ENCODE data around the gene HNRNPD. TPM values are rescaled to one million over a fixed set of nuclear protein-coding genes. Genes with fewer than 3 reads are reported as not detected.
"Not testable (repeated sequence)": the region's sequence is repeated elsewhere in the genome, so short reads cannot be mapped to it uniquely, and the experiment has no call there.

HNRNPD gene
- total and polyA plus RNA-seq, 2 donors, result 60.1 to 269 TPM

DNA sequence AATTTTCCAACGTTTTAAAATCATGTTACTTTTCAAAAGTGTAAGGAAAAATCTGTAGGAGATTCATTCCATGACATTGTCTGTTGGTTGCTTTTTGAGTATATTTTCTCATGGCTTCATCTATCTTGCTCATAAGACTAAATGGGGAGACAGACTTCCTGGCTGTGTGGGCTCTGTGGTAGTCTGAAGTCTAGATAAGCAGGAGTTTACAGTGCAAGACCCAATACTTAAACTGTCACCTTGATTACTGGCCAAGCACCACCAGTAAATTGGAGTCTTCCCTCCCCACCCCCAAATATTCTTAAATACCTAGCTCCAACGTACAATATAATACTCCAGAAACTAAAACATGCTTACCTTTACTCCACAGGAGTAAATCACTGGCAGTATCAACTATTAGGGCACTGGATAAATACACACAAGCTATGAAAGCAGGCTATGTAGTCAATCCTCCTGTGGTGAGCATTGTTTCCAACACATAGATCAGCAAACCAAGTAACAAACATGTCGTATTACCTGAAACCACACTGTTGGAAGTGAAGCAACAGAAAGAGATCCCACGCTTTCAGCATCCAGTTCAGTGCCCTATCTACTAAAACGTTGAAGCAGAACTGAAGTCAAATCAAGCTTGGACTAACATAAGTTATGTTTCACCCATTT, 6.2 kb downstream of the HNRNPD start:
- Histone ChIP-seq H3K36me3 (ENCODE audit: control insufficient read depth in 2 of 2, insufficient read depth in 2 of 2, low read length in 1 of 2) (peaks cover 8 to 66% of the 10 kb centered on the region in 2 donors), H3K9me3 (ENCODE audit: control insufficient read depth in 2 of 2, insufficient read depth in 1 of 2, low read length in 1 of 2) (no peaks in the 10 kb centered on the region), H3K4me1 (ENCODE audit: control insufficient read depth in 2 of 2, insufficient read depth in 2 of 2, low read length in 2 of 2) (peaks cover 15 to 17% of the 10 kb centered on the region in 2 donors), H3K4me3 (ENCODE audit: low read length in 2 of 2) (no peak overlapping the region), H3K27ac (ENCODE audit: low read depth in 1 of 2, low read length in 1 of 2) (peak overlapping the region in 1 of 2 donors; percentile 33), H3K27me3 (ENCODE audit: control insufficient read depth in 2 of 2, insufficient read depth in 1 of 2, low read length in 1 of 2) (no peaks in the 10 kb centered on the region)
- 71% methylated on average over 5 of the region's 5 CpGs for WGBS
- no peak for DNase-seq (ENCODE audit: low read depth in 6 of 9, low spot score in 9 of 9)

DNA sequence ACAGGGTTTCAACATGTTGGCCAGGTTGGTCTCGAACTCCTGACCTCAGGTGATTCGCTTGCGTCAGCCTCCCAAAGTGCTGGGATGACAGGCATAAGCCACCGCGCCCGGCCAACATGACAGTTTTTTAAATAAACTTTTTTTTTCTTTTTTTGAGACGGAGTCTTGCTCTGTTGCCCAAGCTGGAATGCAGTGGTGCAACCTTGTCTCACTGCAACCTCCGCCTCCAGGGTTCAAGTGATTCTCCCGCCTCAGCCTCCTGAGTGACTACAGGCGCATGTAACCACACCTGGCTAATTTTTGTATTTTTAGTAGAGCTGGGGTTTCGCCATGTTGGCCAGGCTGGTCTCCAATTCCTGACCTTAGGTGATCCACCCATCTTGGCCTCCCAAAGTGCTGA, 7.4 kb downstream of the HNRNPD start:
- WGBS, result 98% methylated on average over 11 of the region's 11 CpGs
- H3K27me3 ChIP-seq (ENCODE audit: control insufficient read depth in 2 of 2, insufficient read depth in 1 of 2, low read length in 1 of 2); H3K9me3 ChIP-seq (ENCODE audit: control insufficient read depth in 2 of 2, insufficient read depth in 1 of 2, low read length in 1 of 2); DNase-seq (ENCODE audit: low read depth in 6 of 9, low spot score in 9 of 9); H3K4me3 ChIP-seq (ENCODE audit: low read length in 2 of 2); H3K27ac ChIP-seq (ENCODE audit: low read depth in 1 of 2, low read length in 1 of 2): not testable (repeated sequence)
- Histone ChIP-seq H3K4me1 (ENCODE audit: control insufficient read depth in 2 of 2, insufficient read depth in 2 of 2, low read length in 2 of 2) (peaks cover 16 to 18% of the 10 kb centered on the region in 2 donors), H3K36me3 (ENCODE audit: control insufficient read depth in 2 of 2, insufficient read depth in 2 of 2, low read length in 1 of 2) (peaks cover 8 to 68% of the 10 kb centered on the region in 2 donors)

DNA sequence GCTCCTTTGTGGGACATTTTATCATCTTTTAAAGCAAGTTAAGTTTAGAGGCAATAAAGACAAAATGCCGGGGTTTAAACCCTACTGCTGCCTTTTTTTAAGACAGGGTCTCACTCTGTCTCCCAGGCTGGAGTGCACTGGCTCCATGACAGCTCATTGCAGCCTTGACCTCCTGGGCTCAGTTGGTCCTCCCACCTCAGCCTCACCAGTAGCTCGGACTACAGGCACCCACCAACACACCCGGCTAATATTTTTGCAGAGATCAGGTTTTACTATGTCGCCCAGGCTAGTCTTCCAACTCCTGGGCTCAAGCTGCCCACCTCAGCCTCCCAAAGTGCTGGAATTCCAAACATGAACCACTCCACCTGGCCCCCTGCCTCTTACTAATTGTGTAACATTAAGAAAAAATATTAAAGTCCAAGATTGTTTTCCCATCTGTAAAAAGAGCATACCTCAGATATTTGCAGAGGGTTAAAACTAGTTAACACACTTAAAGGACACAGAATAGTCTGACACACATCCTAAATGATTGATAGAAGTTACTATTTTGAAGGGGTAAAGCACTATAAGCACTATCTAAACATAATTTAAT, 9.8 kb downstream of the HNRNPD start:
- no peaks in the 10 kb centered on the region for H3K27me3 ChIP-seq (ENCODE audit: control insufficient read depth in 2 of 2, insufficient read depth in 1 of 2, low read length in 1 of 2)
- H3K36me3 ChIP-seq (ENCODE audit: control insufficient read depth in 2 of 2, insufficient read depth in 2 of 2, low read length in 1 of 2), result peaks cover 8 to 65% of the 10 kb centered on the region in 2 donors
- peaks cover 11 to 17% of the 10 kb centered on the region in 2 donors for H3K4me1 ChIP-seq (ENCODE audit: control insufficient read depth in 2 of 2, insufficient read depth in 2 of 2, low read length in 2 of 2)
- DNase-seq (ENCODE audit: low read depth in 6 of 9, low spot score in 9 of 9), result no peak
- WGBS, result 93% methylated on average over 4 of the region's 4 CpGs
- H3K4me3 ChIP-seq (ENCODE audit: low read length in 2 of 2), result no peak overlapping the region
- no peak overlapping the region for H3K27ac ChIP-seq (ENCODE audit: low read depth in 1 of 2, low read length in 1 of 2)
- no peaks in the 10 kb centered on the region for H3K9me3 ChIP-seq (ENCODE audit: control insufficient read depth in 2 of 2, insufficient read depth in 1 of 2, low read length in 1 of 2)

DNA sequence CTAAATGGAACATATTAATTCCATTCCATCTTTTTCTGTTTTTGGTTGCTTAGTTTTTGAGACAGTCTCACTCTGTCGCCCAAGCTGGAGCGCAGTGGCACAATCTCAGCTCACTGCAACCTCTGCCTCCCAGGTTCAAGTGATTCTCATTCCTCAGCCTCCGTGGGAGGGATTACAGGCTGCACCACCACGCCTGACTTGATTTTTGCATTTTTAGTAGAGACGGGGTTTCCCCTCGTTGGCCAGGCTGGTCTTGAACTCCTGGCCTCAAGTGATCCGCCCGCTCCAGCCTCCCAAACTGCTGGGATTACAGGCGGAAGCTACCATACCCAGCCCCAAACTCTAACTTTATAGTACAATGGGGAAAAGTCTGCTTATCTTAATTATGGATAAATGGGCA, 11.2 kb downstream of the HNRNPD start:
- DNase-seq (ENCODE audit: low read depth in 6 of 9, low spot score in 9 of 9), result no peak
- Histone ChIP-seq H3K4me1 (ENCODE audit: control insufficient read depth in 2 of 2, insufficient read depth in 2 of 2, low read length in 2 of 2) (peaks cover 8 to 11% of the 10 kb centered on the region in 2 donors), H3K4me3 (ENCODE audit: low read length in 2 of 2) (no peak overlapping the region), H3K9me3 (ENCODE audit: control insufficient read depth in 2 of 2, insufficient read depth in 1 of 2, low read length in 1 of 2) (no peaks in the 10 kb centered on the region), H3K27me3 (ENCODE audit: control insufficient read depth in 2 of 2, insufficient read depth in 1 of 2, low read length in 1 of 2) (no peaks in the 10 kb centered on the region), H3K36me3 (ENCODE audit: control insufficient read depth in 2 of 2, insufficient read depth in 2 of 2, low read length in 1 of 2) (peaks cover 15 to 63% of the 10 kb centered on the region in 2 donors), H3K27ac (ENCODE audit: low read depth in 1 of 2, low read length in 1 of 2) (no peak overlapping the region)
- 86% methylated on average over 9 of the region's 9 CpGs for WGBS

DNA sequence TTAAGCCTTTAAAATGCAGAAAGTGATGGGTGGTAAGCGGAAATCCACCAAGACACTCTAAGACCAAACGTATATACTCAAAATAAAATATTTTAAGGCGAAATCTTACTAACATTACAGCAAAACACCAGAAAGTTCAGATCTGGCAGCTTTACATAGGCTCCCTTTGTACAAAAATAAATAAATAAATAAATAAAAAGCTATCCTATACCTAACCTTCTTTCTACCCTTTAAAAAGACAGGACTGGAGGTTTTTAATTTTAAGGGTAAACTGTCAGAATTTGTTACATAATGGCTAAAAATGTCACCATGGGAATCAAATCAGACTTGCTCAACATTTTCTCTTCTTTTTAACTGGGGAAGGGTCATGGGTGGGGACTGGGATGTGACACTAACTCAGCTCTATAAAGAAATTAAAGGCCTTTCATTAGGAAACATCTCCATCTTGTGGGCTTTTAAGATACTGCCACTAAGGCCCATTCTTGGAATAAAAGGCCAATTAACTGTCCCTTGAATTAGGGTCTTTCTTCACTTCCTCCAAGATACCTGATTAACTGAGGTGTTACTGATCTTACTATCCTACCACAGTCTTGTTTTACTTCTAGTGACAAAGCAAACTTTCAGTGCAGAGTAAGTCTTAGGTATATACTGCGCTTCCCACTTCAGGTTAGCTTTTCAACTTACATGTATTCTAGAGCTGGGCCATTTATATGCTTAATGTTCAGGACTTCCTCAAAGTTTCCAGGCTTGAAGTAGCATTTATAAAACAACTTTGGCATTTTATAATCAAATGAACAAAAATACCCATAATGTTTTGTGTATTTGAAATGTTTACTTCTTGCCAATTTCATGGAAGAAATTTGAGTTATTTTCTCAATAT, 13.3 kb downstream of the HNRNPD start:
- Histone ChIP-seq H3K4me3 (ENCODE audit: low read length in 2 of 2) (no peak overlapping the region), H3K36me3 (ENCODE audit: control insufficient read depth in 2 of 2, insufficient read depth in 2 of 2, low read length in 1 of 2) (peaks cover 17 to 64% of the 10 kb centered on the region in 2 donors), H3K9me3 (ENCODE audit: control insufficient read depth in 2 of 2, insufficient read depth in 1 of 2, low read length in 1 of 2) (no peaks in the 10 kb centered on the region), H3K4me1 (ENCODE audit: control insufficient read depth in 2 of 2, insufficient read depth in 2 of 2, low read length in 2 of 2) (peaks cover 7 to 8% of the 10 kb centered on the region in 2 donors), H3K27ac (ENCODE audit: low read depth in 1 of 2, low read length in 1 of 2) (no peak overlapping the region), H3K27me3 (ENCODE audit: control insufficient read depth in 2 of 2, insufficient read depth in 1 of 2, low read length in 1 of 2) (no peaks in the 10 kb centered on the region)
- 97% methylated on average over 4 of the region's 4 CpGs for WGBS
- peak in 2 of 9 donors; percentile 10 to 40 for DNase-seq (ENCODE audit: low read depth in 6 of 9, low spot score in 9 of 9)

DNA sequence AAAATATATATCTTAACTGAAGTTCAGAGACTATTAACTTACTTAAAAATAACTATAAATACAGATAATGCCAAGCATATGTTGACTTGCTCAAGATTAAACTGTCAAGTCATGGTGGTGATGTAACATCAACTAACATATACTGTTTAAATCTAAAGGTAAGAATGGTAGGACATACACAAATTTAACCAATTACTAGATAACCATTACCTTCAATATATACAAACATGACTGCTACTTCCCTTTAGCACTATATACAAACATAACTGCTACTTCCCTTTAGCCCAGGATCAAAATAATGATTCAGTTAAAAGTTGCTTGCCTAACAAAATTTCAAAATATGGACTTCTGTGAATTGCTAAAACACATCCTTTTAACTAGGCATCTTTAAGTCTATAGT, 14.9 kb downstream of the HNRNPD start:
- DNase-seq (ENCODE audit: low read depth in 6 of 9, low spot score in 9 of 9), result no peak
- Histone ChIP-seq H3K9me3 (ENCODE audit: control insufficient read depth in 2 of 2, insufficient read depth in 1 of 2, low read length in 1 of 2) (no peaks in the 10 kb centered on the region), H3K27ac (ENCODE audit: low read depth in 1 of 2, low read length in 1 of 2) (no peak overlapping the region), H3K27me3 (ENCODE audit: control insufficient read depth in 2 of 2, insufficient read depth in 1 of 2, low read length in 1 of 2) (no peaks in the 10 kb centered on the region), H3K4me1 (ENCODE audit: control insufficient read depth in 2 of 2, insufficient read depth in 2 of 2, low read length in 2 of 2) (peaks cover 4 to 5% of the 10 kb centered on the region in 2 donors), H3K36me3 (ENCODE audit: control insufficient read depth in 2 of 2, insufficient read depth in 2 of 2, low read length in 1 of 2) (peaks cover 22 to 74% of the 10 kb centered on the region in 2 donors), H3K4me3 (ENCODE audit: low read length in 2 of 2) (no peak overlapping the region)

DNA sequence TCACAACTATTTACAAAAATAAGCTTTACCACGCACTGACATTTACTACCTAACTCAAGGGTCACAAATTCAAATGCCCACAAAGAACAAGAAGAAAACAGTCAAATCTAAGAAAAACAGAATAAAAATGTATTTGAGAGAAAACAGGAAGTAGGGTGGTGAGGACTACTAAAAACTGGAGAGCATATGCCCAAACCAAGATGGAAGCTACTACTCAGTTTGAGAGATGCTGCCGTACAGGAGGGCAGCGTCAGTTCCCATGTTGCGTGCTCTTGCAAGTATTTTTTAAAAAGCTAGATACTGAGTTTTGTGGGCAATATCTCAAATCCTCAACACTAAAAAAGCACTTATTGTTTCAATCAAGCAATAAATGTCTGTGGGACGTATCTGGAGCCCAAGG, 16.2 kb downstream of the HNRNPD start:
- peaks cover 2% of the 10 kb centered on the region in 2 donors for H3K4me1 ChIP-seq (ENCODE audit: control insufficient read depth in 2 of 2, insufficient read depth in 2 of 2, low read length in 2 of 2)
- WGBS, result 97% methylated on average over 5 of the region's 5 CpGs
- no peaks in the 10 kb centered on the region for H3K27me3 ChIP-seq (ENCODE audit: control insufficient read depth in 2 of 2, insufficient read depth in 1 of 2, low read length in 1 of 2)
- DNase-seq (ENCODE audit: low read depth in 6 of 9, low spot score in 9 of 9), result no peak
- H3K9me3 ChIP-seq (ENCODE audit: control insufficient read depth in 2 of 2, insufficient read depth in 1 of 2, low read length in 1 of 2), result no peaks in the 10 kb centered on the region
- peaks cover 22 to 78% of the 10 kb centered on the region in 2 donors for H3K36me3 ChIP-seq (ENCODE audit: control insufficient read depth in 2 of 2, insufficient read depth in 2 of 2, low read length in 1 of 2)
- H3K27ac ChIP-seq (ENCODE audit: low read depth in 1 of 2, low read length in 1 of 2), result no peak overlapping the region
- no peak overlapping the region for H3K4me3 ChIP-seq (ENCODE audit: low read length in 2 of 2)

DNA sequence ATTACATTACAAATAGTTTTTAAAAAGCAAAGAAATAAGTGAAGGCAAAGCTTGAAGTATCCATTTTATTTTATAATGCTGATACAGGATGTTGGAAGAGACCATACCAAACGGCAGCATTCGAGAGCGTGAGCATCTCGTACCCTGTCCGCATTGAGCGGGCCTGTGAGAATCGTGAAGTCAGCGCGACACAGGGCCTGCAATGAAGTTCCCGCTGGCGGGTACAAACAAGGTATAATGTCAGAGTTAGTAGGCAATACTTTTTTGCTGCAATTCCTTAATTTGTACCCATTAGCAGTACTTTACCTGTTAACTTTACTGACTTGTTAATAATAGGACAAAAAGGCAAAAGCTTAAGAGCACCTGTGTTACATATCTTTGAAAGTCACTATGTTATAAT, 19.0 kb downstream of the HNRNPD start:
- Histone ChIP-seq H3K4me1 (ENCODE audit: control insufficient read depth in 2 of 2, insufficient read depth in 2 of 2, low read length in 2 of 2) (no peaks in the 10 kb centered on the region), H3K27me3 (ENCODE audit: control insufficient read depth in 2 of 2, insufficient read depth in 1 of 2, low read length in 1 of 2) (no peaks in the 10 kb centered on the region), H3K27ac (ENCODE audit: low read depth in 1 of 2, low read length in 1 of 2) (no peak overlapping the region), H3K36me3 (ENCODE audit: control insufficient read depth in 2 of 2, insufficient read depth in 2 of 2, low read length in 1 of 2) (peaks cover 42 to 98% of the 10 kb centered on the region in 2 donors), H3K4me3 (ENCODE audit: low read length in 2 of 2) (no peak overlapping the region), H3K9me3 (ENCODE audit: control insufficient read depth in 2 of 2, insufficient read depth in 1 of 2, low read length in 1 of 2) (no peaks in the 10 kb centered on the region)
- no peak for DNase-seq (ENCODE audit: low read depth in 6 of 9, low spot score in 9 of 9)
- 97% methylated on average over 11 of the region's 11 CpGs for WGBS

DNA sequence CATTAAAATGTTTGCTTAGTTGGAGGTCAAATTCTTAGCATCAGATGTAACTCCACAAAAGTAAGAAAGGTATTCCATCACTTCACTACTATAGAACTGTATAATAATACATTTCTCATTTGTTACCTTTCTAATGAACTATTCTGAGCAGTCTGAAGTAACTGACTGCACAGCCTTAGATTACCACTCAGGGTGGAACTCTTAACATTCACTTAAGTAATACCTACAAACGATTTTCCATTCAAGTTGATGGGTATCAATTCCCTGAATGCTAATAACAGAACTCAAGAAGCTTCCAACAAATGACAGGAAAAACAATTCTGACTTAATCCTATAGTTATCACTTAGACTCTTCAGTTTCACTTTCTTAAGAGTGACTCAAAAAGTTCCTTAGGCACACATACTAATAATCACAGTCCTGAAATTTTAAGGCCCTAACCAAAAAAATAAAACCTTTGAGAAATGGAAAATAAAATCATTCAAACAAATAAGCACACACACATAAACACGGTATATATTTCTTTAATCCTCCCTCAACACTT, 20.9 kb downstream of the HNRNPD start:
- 80% methylated on average over 2 of the region's 2 CpGs for WGBS
- Histone ChIP-seq H3K9me3 (ENCODE audit: control insufficient read depth in 2 of 2, insufficient read depth in 1 of 2, low read length in 1 of 2) (no peaks in the 10 kb centered on the region), H3K36me3 (ENCODE audit: control insufficient read depth in 2 of 2, insufficient read depth in 2 of 2, low read length in 1 of 2) (peaks cover 44 to 94% of the 10 kb centered on the region in 2 donors), H3K27me3 (ENCODE audit: control insufficient read depth in 2 of 2, insufficient read depth in 1 of 2, low read length in 1 of 2) (no peaks in the 10 kb centered on the region), H3K27ac (ENCODE audit: low read depth in 1 of 2, low read length in 1 of 2) (no peak overlapping the region), H3K4me3 (ENCODE audit: low read length in 2 of 2) (no peak overlapping the region), H3K4me1 (ENCODE audit: control insufficient read depth in 2 of 2, insufficient read depth in 2 of 2, low read length in 2 of 2) (no peaks in the 10 kb centered on the region)
- no peak for DNase-seq (ENCODE audit: low read depth in 6 of 9, low spot score in 9 of 9)
